GM12878 (cell line): ENCODE measurements around the gene ERC2. TPM values are rescaled to one million over a fixed set of nuclear protein-coding genes. Genes with fewer than 3 reads are reported as not detected.

ENCODE experiments used
- ATAC-seq: fragments of 200-7000 bp; cut with Tn5 transposase; 3 replicates; pipeline ENCODE4 v1.9.1; 2020; ENCODE audit warnings: mild to moderate bottlenecking, moderate library complexity
- BruUV-seq: library from RNA; stranded (reverse); fragments of 400-500 nt; replicated peaks from 2 replicates; lab custom pipeline; 2021; lab: Mats Ljungman, UMichigan
- CTCF ChIA-PET: fragments of 300-600 bp; sonication (Branson Sonifier 250); formaldehyde crosslinking; extraction: SDS; loops from one replicate; lab custom pipeline; 2021; ENCODE audit warnings: inconsistent platforms; lab: Yijun Ruan, JAX
- POLR2A ChIA-PET: fragments of 350-600 bp; formaldehyde crosslinking; extraction: SDS; loops from one replicate; lab custom pipeline; 2021; ENCODE audit warnings: inconsistent platforms; lab: Charles Lee
- RAD21 ChIA-PET: fragments of 300-600 bp; sonication (Branson Sonifier 250); formaldehyde crosslinking; loops from one replicate; lab custom pipeline; 2023; ENCODE audit warnings: antibody characterized with exemption; ENCODE audit not compliant: unreplicated experiment; lab: Charles Lee
- SMC1A ChIA-PET: fragments of 300-600 bp; sonication (Branson Sonifier 250); formaldehyde crosslinking; loops from one replicate; lab custom pipeline; 2023; ENCODE audit not compliant: unreplicated experiment, uncharacterized antibody; lab: Charles Lee
- DNase-seq: peaks from one replicate; pipeline ENCODE4 v3.0.0-alpha.2; 2011; ENCODE audit warnings: low read depth, low spot score
- FAIRE-seq: peaks from 3 replicates; lab custom pipeline; 2011; peaks lifted over from hg19 to GRCh38; lab: Jason Lieb, UNC
- H2AFZ ChIP-seq: 2 replicates; pipeline ENCODE4 v1.6.0; 2011; ENCODE audit warnings: low read depth, low read length, control low read depth; ENCODE audit not compliant: control insufficient read depth
- H3K27ac ChIP-seq: 2 replicates; pipeline ENCODE4 v1.5.1; 2011; ENCODE audit warnings: control low read depth; ENCODE audit not compliant: control insufficient read depth, insufficient read depth
- H3K27me3 ChIP-seq, 2 experiments: replicated peaks in 1 of 2; 2 replicates each; pipeline versions ENCODE4 v1.6.0 to v1.6.1; 2011; ENCODE audit warnings: low read length in 1 of 2; ENCODE audit not compliant: control insufficient read depth in 2 of 2, insufficient read depth in 2 of 2
- H3K36me3 ChIP-seq, 2 experiments: 2 replicates each; pipeline ENCODE4 v1.5.1; 2011; ENCODE audit warnings: low read length in 1 of 2; ENCODE audit not compliant: control insufficient read depth in 2 of 2, insufficient read depth in 2 of 2
- H3K4me1 ChIP-seq: 2 replicates; pipeline ENCODE4 v1.6.1; 2011; ENCODE audit warnings: mild to moderate bottlenecking, low read length, moderate library complexity, mixed read lengths; ENCODE audit not compliant: control insufficient read depth, insufficient read depth
- H3K4me2 ChIP-seq: 2 replicates; pipeline ENCODE4 v1.6.0; 2011; ENCODE audit warnings: control low read depth; ENCODE audit not compliant: control insufficient read depth, insufficient read depth
- H3K4me3 ChIP-seq: fragments of 200-600 bp; sonication (generic); 2 replicates; pipeline ENCODE4 v1.5.1; 2016
- H3K79me2 ChIP-seq: 2 replicates; pipeline ENCODE4 v1.6.0; 2011; ENCODE audit warnings: low read length; ENCODE audit not compliant: control insufficient read depth, insufficient read depth
- H3K9ac ChIP-seq: 2 replicates; pipeline ENCODE4 v1.8.0; 2011; ENCODE audit warnings: low read length, control low read depth, mixed read lengths; ENCODE audit not compliant: control insufficient read depth, insufficient read depth
- H3K9me3 ChIP-seq: replicated peaks from 3 replicates; pipeline ENCODE4 v1.5.1; 2011; ENCODE audit warnings: mild to moderate bottlenecking, low read length; ENCODE audit not compliant: control insufficient read depth, insufficient read depth
- H4K20me1 ChIP-seq: 2 replicates; pipeline ENCODE4 v1.6.0; 2011; ENCODE audit not compliant: control insufficient read depth, insufficient read depth
- HDAC6 ChIP-seq: fragments of 200-600 bp; sonication (generic); IDR thresholded peaks from one replicate; pipeline ENCODE4 v1.8.0; 2017; ENCODE audit warnings: antibody characterized with exemption; ENCODE audit not compliant: unreplicated experiment
- NRF1 ChIP-seq: conservative IDR thresholded peaks from 2 replicates; pipeline ENCODE4 v1.6.1; 2011; ENCODE audit warnings: mild to moderate bottlenecking, low read depth, low read length, improper control_type of control experiment
- POLR2A ChIP-seq: IDR thresholded peaks from 2 replicates; pipeline ENCODE4 v1.6.1; 2011; ENCODE audit warnings: low read depth, mild to moderate bottlenecking, low read length
- RCOR1 ChIP-seq: conservative IDR thresholded peaks from 2 replicates; pipeline ENCODE4 v1.6.1; 2012; ENCODE audit warnings: low read depth, low read length, improper control_type of control experiment
- TCF12 ChIP-seq: IDR thresholded peaks from 2 replicates; pipeline ENCODE4 v1.6.1; 2011; ENCODE audit warnings: low read depth, mild to moderate bottlenecking, low read length
- USF2 ChIP-seq: IDR thresholded peaks from 2 replicates; pipeline ENCODE4 v1.6.1; 2011; ENCODE audit warnings: low read depth, low read length, improper control_type of control experiment, borderline replicate concordance
- WRNIP1 ChIP-seq: IDR thresholded peaks from 2 replicates; pipeline ENCODE4 v1.6.1; 2011; ENCODE audit warnings: low read depth, low read length, improper control_type of control experiment, borderline replicate concordance
- ZBTB4 ChIP-seq: fragments of 450-650 bp; formaldehyde crosslinking; IDR thresholded peaks from 2 replicates; pipeline ENCODE4 v1.4.0; 2022; ENCODE audit warnings: mild to moderate bottlenecking, moderate library complexity
- ZNF384 ChIP-seq: IDR thresholded peaks from 2 replicates; pipeline ENCODE4 v1.6.1; 2012; ENCODE audit warnings: low read depth, mild to moderate bottlenecking, low read length, improper control_type of control experiment, borderline replicate concordance
- WGBS: methylation state at CpG from one replicate; pipeline ENCODE4 v1.1.6; 2016; ENCODE audit warnings: low lambda C conversion rate; ENCODE audit not compliant: insufficient replicate concordance, insufficient coverage; ENCODE audit errors: missing lambda C conversion rate; 5-methylcytosine and 5-hydroxymethylcytosine counted together
- in situ Hi-C: fragments of 300-500 bp; cut with MboI; formaldehyde crosslinking; loops from 9 replicates; pipeline ENCODE4 v1.14.3; 2018; ENCODE audit warnings: mixed read lengths
- intact Hi-C: fragments of 100-400 bp; cut with micrococcal nuclease; formaldehyde crosslinking; loops from one replicate; pipeline ENCODE4 v1.14.2; 2022; ENCODE audit not compliant: unreplicated experiment
- polyA plus RNA-seq, 11 experiments: library from polyadenylated mRNA; depleted of rRNA in 4 of 11; unstranded in 6 of 11; stranded (reverse) in 5 of 11; fragments of >200 nt; fragmentation: Nextera tagmentation in 4 of 11; fragmentation: Illumina TruSeq in 1 of 11; extraction: Ambion mirVana in 4 of 11; extraction: Trizol in 1 of 11; gene quantifications; 1 replicate in 1 of 11; 2 replicates in 10 of 11; pipeline versions ENCODE4 v1.2.1 to v1.2.3, GENCODE V29; 2011 to 2016; ENCODE audit warnings: inconsistent platforms in 2 of 11, missing spikeins in 2 of 11, low read depth in 1 of 11
- total RNA-seq, 4 experiments: library from RNA; depleted of rRNA in 3 of 4; stranded (reverse); fragments of >200 nt in 3 of 4; fragmentation: Illumina TruSeq in 1 of 4; extraction: Trizol in 1 of 4; gene quantifications; 2 replicates each; pipeline versions ENCODE4 v1.2.1 to v1.2.3, GENCODE V29; 2013 to 2021
- TF ChIP-seq, protein P1 (sequence below): IDR thresholded peaks from 2 replicates; pipeline ENCODE4 v1.6.1; 2012; ENCODE audit warnings: mild to moderate bottlenecking, low read depth, low read length
- TF ChIP-seq, protein P2 (sequence below): fragments of 450-650 bp; formaldehyde crosslinking; IDR thresholded peaks from 2 replicates; pipeline ENCODE4 v1.4.0; 2020; ENCODE audit warnings: mild to moderate bottlenecking, moderate library complexity

The ERC2 gene
- total and polyA plus RNA-seq, 10 of the 15 experiments (the other 5 are each of a cell fraction or from before 2014, with no cell fraction given), result 0.06 to 1.4 (median 0.12) TPM; not detected in 3

DNA sequence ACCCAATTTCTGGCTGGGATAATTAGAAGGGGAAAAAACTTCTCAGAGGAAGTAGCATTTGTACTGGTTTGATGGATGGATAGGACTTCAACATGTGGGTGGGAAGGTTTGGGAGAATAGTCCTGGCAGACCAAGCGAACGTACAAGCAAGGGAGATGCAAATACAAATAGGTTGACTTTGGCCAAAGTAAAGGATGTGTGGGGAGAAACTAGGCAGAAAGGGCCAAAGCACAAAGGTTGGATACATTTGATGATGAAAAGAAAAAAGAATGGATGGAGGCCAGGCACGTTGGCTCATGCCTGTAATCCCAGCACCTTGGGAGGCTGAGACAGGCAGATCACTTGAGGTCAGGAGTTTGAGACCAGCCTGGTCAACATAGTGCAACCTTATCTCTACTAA, 63.4 kb downstream of the ERC2 start (continued):
- TF ChIP-seq, protein P1, sequence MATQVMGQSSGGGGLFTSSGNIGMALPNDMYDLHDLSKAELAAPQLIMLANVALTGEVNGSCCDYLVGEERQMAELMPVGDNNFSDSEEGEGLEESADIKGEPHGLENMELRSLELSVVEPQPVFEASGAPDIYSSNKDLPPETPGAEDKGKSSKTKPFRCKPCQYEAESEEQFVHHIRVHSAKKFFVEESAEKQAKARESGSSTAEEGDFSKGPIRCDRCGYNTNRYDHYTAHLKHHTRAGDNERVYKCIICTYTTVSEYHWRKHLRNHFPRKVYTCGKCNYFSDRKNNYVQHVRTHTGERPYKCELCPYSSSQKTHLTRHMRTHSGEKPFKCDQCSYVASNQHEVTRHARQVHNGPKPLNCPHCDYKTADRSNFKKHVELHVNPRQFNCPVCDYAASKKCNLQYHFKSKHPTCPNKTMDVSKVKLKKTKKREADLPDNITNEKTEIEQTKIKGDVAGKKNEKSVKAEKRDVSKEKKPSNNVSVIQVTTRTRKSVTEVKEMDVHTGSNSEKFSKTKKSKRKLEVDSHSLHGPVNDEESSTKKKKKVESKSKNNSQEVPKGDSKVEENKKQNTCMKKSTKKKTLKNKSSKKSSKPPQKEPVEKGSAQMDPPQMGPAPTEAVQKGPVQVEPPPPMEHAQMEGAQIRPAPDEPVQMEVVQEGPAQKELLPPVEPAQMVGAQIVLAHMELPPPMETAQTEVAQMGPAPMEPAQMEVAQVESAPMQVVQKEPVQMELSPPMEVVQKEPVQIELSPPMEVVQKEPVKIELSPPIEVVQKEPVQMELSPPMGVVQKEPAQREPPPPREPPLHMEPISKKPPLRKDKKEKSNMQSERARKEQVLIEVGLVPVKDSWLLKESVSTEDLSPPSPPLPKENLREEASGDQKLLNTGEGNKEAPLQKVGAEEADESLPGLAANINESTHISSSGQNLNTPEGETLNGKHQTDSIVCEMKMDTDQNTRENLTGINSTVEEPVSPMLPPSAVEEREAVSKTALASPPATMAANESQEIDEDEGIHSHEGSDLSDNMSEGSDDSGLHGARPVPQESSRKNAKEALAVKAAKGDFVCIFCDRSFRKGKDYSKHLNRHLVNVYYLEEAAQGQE, result no peak
- TF ChIP-seq WRNIP1 (no peak), TCF12 (no peak), HDAC6 (no peak)

DNA sequence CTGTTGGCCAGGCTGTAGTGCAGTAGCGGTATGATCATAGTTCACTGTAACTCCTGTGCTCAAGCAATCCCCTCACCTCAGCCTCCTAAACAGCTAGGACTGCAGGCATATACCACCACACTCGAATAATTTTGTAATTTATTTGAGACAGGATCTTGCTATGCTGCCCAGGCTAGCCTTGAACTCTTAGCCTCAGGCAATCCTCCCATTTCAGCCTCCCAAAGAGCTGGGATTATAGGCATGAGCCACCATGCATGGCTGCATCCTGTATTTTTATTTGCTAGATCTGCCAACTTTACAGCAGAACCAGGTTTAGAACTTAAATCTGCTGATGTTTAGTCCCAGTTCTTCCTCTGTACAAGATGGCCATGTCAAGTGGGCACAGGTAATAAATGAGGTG, 69.6 kb downstream of the ERC2 start:
- SMC1A ChIA-PET, result no interaction called here
- Histone ChIP-seq H3K4me1 (no peaks in the 10 kb centered on the region), H3K79me2 (no peaks in the 10 kb centered on the region), H3K4me2 (no peak overlapping the region), H3K27ac (no peak overlapping the region), H3K4me3 (no peak overlapping the region), H3K27me3 (no peaks in the 10 kb centered on the region; a peak in 2 of 4 replicates), H3K36me3 (no peaks in the 10 kb centered on the region), H3K9me3 (no peaks in the 10 kb centered on the region), H2AFZ (no peak overlapping the region), H3K9ac (no peak overlapping the region), H4K20me1 (no peaks in the 10 kb centered on the region)
- POLR2A ChIA-PET, result no interaction called here
- no peak for DNase-seq
- intact Hi-C loops (no loop called here), in situ Hi-C loops (no loop called here)
- no peak for ATAC-seq
- RAD21 ChIA-PET, result no interaction called here
- BruUV-seq, result no TSS peak
- WGBS, result 0% methylated on average over 2 of the region's 2 CpGs
- FAIRE-seq, result no peak
- CTCF ChIA-PET, result no interaction called here
- no peak for TF ChIP-seq USF2
- TF ChIP-seq POLR2A, result no peak
- TF ChIP-seq ZBTB4 (CRISPR knock-in tag), result no peak
- no peak for TF ChIP-seq ZNF384
- TF ChIP-seq RCOR1, result no peak
- TF ChIP-seq, protein P2, sequence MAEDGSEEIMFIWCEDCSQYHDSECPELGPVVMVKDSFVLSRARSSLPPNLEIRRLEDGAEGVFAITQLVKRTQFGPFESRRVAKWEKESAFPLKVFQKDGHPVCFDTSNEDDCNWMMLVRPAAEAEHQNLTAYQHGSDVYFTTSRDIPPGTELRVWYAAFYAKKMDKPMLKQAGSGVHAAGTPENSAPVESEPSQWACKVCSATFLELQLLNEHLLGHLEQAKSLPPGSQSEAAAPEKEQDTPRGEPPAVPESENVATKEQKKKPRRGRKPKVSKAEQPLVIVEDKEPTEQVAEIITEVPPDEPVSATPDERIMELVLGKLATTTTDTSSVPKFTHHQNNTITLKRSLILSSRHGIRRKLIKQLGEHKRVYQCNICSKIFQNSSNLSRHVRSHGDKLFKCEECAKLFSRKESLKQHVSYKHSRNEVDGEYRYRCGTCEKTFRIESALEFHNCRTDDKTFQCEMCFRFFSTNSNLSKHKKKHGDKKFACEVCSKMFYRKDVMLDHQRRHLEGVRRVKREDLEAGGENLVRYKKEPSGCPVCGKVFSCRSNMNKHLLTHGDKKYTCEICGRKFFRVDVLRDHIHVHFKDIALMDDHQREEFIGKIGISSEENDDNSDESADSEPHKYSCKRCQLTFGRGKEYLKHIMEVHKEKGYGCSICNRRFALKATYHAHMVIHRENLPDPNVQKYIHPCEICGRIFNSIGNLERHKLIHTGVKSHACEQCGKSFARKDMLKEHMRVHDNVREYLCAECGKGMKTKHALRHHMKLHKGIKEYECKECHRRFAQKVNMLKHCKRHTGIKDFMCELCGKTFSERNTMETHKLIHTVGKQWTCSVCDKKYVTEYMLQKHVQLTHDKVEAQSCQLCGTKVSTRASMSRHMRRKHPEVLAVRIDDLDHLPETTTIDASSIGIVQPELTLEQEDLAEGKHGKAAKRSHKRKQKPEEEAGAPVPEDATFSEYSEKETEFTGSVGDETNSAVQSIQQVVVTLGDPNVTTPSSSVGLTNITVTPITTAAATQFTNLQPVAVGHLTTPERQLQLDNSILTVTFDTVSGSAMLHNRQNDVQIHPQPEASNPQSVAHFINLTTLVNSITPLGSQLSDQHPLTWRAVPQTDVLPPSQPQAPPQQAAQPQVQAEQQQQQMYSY (CRISPR knock-in tag), result no peak
- no peak for TF ChIP-seq NRF1
